GM21717 (cell line): ENCODE results near the gene HPSE2.
"Not testable (repeated sequence)": the region's sequence is repeated elsewhere in the genome, so short reads cannot be mapped to it uniquely, and the experiment has no call there.

Experiments
- ATAC-seq: cut with Tn5 transposase; IDR thresholded peaks from one replicate; pipeline ENCODE4 v1.9.1; 2021; ENCODE audit warnings: mild to moderate bottlenecking, moderate library complexity; ENCODE audit not compliant: unreplicated experiment

Gene HPSE2

DNA sequence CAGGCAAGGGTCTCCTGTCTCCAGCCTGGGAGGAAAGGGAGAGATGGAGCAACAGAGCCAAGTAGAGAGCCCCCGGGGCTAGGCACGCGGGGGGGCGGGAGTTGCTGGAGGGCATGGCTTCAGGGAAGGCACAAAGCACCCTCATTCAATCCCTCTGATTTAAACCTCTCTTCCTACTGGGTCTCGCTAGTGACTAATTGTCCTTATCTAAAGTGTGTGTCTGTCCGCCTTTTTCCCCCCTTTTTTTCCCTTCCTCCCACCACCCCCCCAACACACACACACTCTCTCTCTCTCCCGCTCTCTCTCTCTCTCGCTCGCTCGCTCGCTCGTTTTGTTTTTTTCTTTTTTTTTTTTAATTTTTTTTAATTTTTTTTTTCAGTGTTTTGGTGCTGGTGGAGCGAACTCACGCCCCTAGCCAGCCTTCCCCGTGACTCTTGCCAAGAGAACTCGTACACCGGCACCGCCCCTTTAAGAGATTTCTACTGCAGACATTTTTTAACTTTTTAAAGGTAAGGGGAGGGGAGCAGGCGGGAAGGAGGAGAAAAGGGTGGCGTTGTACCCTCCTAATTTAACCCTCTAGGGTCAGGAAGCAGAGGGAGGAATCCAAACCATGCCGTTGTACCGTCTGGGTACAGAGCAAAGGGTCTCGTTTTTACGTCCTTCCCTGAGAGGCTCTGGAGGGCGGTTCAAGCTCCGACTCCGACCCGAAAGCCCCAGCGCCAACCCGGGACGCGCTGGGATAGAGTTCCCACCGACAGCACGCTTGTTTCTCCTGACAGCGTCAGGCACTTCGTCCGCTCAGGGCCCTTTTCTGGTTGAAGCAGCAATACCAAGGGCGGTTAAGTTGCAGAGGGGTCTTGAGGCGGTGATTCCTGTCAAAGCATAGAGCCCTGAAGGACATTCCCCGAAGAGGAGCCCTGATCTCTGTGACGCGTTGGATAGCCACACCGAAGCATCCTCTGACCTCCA lies at the start of gene HPSE2:
Gene HPSE2, minus strand, starts transcription at position 195 of the 969 bp plus-strand sequence.
- ATAC-seq: no peak

DNA sequence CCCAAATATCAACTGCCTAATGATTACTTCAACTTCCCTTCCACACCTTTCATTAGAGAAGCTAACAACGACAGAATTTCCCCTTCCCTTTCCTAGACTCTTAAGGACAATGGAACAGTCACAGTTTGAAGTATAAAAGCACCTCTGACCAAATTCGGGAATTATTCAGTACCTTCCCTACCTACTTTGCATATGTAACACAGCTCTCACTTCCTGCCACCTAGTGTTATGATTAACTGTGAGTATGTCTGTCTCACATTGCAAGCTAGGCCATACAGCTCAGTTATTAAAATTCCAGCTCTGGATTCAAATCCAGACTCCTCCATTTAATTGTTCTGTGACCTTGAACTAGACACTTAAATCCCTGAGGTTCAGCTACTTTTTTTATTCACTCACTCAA lies 44.8 kb upstream of the HPSE2 start:
- peak; percentile 89 for ATAC-seq

DNA sequence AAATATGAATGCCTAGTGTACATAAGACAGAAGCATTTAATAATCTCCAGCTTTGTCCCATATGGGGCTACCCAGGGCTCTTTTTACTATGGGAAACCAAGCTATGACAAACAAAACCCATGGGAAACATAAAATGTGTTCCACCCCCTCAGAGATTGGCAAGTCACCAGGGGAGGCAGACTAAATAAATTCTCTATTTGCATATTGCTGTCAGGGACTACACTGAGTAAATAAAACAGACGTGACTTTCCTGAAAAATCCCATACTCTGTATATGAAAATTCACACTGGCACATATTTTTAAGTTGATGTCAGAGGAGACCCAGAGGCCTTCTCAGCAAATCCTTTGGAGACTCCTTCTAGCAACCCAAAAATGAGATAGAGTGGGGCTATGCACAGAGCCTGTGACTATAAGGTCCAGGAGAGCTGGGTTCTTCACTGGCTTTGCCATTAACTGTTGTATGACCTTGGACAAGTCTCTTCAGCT lies 44.0 kb upstream of the HPSE2 start:
- ATAC-seq: no peak

DNA sequence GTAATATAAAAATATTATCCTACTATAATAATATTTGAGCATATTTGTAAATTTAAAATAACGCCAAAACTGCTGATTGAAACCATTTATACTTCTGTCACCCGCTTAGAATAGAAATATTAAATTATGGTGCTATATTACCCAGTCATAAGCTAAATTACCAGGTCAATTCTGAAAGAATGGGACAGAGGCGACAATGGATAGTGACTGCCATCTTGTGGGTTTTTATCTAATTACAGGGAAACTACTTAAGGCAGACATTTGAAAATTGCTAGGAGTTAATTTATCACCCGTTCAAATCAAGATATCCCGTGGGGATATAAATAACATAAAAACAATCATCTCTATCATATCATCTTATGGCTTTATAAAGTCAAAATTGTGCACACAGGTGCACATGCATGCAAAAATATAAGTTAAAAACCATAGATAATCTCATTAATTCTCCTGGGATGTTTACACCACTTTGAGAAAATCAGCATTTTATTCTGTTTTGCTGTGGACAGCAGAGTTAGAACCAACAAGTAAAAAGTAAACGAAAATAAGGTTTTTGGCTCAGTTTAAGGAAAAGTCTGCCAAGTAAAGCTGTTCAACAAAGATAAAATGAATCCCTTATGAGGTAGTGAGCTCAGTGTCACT lies 41.3 kb upstream of the HPSE2 start:
- no peak for ATAC-seq

DNA sequence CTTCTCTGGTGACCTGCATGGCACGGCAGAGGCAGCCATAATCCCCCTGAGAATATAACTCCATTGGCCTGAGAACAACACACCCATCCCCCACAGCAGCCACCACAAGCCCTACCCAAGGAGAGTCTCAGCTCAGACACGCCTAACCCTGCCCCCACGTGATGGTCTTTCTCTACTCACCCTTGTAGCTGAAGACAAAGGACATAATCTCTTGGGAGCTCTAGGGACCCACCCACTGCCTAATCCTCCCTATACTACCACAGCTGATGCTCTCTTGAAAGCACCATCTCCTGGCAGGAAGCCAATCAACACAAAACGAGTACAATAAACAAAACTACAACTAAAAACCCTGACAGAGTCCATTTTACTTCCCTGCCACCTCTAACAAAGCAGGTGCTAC lies 30.7 kb upstream of the HPSE2 start:
- no peak for ATAC-seq

DNA sequence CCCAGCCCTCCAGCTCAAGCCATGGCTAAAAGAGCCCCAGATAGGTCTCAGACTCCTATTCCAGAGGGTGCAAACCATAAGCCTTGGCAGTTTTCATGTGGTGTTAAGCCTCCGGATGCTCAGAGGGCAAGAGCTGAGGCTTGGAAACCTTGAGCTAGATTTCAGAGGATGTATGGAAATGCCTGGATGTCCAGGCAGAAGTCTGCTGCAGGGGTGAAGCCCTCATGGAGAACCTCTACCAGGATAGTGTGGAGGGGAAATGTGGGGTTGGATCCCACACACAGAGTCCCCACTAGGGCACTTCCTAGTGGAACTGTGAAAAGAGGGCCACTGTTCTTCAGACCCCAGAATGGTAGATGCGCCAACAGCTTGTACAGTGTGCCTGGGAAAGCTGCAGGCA lies 13.2 kb upstream of the HPSE2 start:
- no peak for ATAC-seq

DNA sequence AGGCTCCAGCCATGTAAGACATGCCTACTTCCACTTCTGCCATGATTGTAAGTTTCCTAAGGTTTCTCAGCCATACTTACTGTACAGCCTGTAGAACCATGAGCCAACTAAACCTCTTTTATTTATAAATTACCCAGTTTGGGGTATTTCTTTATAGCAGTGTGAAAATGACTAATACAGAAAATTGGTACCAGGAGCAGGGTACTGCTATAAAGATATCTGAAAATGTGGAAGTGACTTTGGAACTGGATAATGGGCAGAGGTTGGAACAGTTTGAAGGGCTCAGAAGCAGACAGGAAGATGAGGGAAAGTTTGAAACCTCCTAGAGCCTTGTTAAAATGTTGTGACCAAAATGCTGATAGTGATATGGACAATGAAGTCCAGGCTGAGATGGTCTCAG lies 12.2 kb upstream of the HPSE2 start:
- not testable (repeated sequence) for ATAC-seq

DNA sequence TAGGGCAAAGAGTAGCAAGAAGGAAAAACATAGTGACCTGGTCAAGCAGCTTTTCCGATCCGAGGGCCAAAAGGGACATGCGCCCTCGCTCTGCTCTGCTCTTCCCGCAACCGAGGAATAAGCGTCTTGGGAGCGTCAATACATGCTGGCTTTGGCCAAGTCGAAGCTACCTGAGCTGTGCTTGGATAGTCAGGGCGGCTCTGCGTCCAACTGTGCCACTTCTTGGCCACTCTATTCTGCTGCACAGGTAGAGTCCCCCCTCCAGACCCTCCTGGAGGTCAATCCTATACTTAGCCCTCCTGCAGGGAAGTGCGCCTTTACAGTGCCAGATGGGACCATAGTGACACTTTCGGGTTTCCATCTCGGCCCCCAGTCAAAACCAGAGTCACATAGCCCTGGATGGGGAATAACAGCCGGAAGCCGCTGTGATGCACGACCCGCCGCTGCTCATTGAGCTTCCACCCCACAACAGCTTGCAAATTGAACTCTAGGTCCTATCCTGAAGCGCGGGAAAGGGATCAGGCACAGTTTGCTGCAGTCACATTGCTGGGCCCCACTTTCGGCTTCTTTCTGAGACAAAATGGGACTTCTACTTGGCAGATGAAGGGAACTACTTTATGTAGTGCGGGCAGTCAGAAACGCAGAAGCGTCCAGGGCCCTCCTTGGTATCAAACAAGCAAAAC lies 1.1 kb upstream of the HPSE2 start:
- no peak for ATAC-seq

DNA sequence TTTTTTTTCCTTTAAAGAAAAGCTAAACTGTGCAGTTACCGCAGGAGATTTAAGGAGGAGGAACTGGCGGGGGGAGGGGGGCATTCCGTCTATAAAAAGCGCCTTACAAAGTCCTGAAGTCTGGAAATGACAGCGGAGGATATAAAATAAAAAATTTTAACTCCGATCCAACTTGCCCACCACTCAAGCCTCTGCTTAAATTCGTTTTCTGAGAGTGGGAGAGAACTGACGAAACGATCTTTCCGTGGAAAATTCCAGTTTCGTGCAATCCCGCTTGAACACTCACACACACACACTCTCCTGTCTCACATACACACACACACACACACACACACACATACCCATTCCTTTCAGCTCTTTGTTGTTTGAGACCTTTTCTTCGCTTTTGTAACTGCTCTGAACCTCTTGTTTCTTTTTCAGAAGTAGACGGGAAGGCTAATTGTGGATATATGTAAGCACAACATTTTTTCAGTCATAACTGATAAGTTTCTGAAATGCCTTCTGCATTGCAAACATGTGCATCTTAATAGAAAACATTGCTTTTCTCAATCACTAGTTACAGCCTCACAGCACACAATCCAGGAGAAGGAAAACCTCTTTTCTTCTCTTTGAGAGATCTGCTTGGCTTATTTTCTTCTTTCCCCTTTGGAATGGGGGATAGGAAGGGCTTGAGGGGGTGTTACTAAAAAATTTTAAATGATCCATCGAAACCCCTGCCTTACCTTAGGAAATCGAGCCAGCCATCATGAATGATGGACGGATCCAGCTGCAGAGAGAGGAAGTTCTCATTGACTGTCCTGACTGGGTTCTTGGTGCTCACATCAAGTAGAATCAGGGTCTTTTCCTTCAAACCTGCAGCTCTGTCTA lies 628 bp downstream of the HPSE2 start:
- no peak for ATAC-seq

DNA sequence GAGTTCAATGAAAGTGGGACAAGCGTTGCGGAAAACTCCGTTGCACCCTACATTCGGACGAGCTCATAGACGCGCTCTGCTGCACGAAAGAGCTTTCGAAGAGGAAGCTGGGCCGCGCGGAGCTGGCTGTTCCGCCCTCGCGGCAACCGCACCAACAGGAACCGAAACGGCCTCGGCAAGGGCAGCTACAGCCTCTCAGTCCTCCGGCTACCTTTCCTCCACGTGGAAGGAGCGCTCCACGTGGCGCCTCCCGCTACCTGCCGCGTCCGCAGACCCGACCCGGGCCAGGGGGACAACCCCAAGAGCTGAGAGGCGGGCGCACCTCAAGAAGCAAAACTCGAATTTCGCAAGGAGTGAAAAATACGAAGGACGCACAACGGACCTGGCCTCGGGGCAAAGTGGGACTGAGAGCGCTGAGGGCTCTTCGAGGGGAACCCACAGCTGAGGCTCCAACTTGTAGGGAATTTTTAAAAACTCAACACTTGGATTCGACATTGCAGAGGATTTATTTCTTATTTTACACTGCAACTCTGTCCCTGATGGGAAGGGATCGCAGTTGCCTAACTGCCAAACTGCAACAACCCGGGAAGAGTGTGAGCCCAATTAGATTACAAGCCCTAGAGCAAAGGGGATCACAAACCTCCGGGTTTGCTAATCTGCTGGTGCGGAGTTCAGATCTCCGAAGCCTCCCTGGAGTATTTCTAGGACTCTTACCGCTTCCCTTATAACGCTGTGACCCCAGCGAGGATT lies 1.4 kb downstream of the HPSE2 start:
- ATAC-seq: peak; percentile 98

DNA sequence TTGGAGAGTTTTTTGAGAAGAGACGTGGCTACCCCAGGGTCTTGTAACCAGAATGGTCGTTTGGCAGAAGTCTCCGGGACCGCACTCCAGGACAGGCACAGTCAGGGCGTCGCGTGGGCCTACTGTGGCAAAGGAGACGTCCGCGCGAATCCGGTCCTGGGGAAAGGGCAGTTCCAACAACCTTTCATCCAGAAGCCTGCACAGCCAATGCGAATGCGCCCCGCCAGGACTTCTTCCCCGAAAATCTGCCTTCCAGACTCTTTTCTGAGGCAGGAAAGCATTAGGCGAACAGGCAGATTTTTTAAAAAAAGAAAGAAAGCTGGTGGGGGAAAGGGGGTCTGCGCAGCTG lies 2.0 kb downstream of the HPSE2 start:
- ATAC-seq: no peak

DNA sequence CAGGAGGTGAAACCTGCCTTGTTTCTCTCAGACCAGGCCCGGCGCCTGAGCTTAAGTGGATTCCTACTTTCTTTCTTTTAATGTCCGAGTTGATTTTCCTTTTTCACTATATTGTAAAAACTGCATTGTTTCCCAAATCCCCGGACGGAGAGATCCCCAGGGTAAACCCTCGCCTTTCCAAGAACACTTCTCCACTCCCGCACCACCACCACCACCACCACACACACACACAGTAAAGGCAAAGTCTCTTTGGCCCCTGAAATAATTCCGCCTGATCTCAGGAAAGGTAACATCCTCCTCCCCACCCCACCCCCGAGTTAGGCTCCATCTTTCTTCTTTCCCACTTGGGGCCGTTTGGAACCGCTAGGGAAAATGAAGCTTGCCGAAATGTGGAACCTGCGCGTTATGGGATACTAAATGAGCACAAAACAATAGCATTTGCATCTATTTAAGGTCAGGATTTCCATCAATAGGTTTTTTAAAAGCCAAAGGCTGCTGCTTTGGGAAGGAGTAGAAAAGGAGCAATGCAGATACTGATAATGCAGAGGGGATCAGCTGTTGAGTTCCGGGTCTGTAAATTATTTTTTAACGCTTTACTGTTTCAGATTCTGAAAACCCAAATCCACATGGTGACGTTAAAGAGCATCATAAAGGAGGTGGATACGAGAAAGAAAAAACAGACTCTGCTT lies 2.5 kb downstream of the HPSE2 start:
- no peak for ATAC-seq

DNA sequence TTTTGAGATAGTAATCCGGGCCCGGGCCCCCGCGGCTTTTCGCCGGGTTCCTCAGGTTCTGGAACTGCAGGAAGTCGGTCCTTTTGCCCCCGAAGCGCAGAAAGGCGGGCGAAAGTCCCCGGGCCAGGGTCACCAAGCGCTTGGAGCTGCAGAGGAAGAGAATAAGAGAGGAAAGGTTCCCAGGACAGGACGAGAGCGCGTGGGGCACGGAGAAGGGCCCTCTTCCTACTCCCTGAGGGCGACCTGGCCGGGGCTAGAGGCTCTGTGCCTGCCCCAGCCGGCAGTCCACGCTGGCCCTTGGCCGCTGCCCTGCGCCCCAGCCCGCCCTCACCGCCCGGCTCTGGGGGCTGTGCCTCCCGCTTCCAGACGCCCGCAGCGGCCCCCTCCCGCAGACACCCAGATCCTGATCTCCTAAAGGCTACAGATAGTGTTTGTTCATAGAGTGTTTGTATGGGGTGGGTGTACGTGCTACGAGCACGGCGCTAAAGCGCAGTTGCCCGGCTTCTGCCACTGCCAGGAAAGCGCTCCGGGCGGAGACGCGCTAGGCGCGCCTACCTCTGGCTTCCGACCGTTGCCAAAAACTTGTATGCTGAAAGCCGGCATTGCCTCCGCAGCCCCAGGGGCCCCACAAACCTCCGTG lies 3.2 kb downstream of the HPSE2 start:
- no peak for ATAC-seq

DNA sequence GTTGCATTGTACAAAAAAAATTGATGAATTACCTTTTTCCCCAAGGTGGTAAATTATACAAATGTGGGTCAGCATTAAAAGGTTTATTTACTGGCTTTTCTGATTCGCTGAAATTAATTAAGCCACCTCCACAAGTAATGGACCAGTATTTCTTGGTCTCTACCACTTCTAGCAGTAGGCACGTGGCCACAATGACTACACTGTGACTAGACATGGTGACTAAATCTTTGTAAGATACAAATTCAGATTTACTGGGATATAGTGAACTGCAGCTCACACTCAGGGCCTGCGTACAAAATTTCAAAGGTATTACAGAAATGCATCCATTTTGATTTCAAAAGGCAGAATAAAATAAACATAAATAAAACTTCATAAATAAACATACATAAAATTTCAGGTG lies 10.9 kb downstream of the HPSE2 start:
- ATAC-seq: no peak

DNA sequence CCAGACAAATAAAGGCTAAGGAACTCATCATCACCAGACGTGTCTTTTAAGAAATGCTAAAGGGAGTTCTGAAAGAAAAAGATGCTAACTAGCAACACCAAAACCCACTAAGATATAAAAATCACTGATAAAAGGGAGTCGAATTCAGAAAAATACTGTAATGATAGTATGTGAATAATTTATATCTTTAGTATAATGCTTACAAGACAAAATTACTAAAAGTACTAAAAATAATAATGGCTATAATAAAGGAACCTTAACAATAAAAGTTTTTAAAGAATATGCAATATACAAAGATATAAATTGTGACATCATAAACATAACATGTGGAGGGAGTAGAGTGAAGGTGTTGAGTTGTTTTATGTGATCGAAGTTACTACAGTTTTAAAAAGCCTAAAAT lies 28.3 kb downstream of the HPSE2 start:
- no peak for ATAC-seq

DNA sequence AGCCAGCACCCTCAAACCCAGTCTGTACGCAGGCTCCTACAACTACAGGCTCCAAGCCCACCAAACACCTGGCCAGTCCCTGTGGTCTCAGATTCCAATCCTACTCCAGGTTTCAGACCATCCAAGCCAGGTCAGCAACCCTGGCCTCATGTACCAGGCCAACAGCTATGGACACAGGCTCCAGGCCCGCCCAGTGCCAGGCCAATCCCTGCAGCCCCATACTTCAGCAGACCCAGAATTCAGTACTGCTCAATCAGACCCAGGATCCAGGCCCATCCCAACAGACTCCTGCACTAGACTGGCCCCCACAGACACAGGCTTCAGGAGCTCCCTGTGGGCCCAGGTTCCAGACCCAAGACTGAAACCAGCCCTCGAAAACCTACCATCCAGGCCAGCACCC lies 32.3 kb downstream of the HPSE2 start:
- ATAC-seq: no peak

DNA sequence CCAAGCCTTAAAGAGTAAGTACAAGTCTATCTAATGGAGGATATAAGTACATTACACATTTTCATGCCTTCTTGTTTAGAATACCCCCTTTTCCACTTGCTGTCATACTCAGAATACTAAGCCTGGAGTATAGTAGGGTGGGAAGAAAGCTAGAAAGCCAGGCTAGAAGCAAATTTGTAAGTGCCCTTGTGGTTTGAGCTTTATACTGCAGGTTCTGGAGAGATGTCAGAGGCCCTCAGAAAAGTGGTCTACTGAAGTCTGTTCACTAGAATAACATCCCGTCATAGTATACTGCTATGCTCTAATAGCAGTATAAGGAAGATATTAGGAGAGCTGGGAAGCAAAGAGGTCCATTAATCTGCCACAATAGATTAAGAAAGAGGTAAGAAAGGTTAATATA lies 62.7 kb downstream of the HPSE2 start:
- ATAC-seq: no peak

DNA sequence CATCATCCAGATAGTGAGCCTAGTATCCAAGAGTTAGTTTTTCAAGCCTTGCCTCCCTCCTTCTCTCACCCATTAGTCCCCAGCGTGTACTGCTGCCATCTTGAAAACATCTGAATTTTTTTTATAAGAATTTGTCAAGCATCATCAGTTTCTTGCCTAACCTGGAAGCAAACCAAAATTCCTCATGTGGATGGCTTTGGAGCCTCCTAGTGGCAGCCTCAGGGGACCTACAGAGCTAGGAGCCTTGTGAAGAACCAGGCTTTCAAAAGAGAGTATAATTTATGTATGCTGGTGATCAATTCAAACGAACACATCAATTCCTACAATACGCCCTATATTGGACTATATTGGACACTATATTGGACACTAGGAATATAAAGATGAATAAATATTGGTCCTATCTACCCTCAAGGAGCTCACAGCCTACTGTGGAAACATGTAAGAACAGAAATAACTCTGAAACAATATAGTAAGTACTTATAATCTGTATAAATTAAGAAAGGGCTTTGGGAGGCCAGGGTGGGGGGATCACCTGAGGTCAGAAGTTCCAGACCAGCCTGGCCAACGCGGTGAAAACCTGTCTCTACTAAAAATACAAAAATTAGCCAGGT lies 63.4 kb downstream of the HPSE2 start:
- ATAC-seq: no peak
